HG03196 (cell line): ENCODE results near the gene PPP1R13L.
"Not testable (repeated sequence)": the region's sequence is repeated elsewhere in the genome, so short reads cannot be mapped to it uniquely, and the experiment has no call there.

Experiments used
- ATAC-seq: cut with Tn5 transposase; IDR thresholded peaks from one replicate; pipeline ENCODE4 v1.9.1; 2021; ENCODE audit not compliant: unreplicated experiment

The PPP1R13L gene

DNA sequence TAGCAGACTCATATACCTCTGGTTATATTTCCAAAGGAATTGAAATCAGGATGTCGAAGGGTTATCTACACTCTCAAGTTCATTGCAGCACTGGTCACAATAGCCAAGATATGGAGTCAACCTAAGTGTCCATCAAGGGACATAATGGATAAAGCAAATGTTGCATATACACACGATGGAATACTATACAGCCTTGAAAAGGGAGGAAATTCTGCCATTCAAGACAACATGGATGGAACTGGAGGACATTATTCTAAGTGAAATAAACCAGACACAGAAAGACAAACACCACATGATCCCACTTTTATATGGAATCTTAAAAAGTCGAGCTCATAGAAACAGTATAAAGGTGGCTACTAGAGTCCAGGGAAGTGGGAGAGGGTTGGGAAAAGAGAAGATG, 32.5 kb upstream of the PPP1R13L start:
- ATAC-seq, result no peak

DNA sequence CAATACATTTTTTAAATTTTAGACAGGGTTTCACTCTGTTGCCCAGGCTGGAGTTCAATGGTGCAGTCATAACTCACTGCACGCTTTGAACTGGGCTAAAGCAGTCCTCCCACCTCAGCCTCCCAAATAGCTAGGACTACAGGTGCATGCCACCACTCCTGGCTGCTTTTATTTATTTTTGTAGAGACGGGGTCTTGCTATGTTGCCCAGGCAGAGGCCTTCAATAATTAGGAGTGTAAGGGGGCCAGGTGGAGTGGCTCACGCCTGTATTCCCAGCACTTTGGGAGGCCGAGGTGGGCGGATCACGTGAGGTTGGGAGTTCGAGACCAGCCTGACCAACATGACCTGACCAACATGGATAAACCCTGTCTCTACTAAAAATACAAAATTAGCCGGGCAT, 27.7 kb upstream of the PPP1R13L start:
- not testable (repeated sequence) for ATAC-seq

DNA sequence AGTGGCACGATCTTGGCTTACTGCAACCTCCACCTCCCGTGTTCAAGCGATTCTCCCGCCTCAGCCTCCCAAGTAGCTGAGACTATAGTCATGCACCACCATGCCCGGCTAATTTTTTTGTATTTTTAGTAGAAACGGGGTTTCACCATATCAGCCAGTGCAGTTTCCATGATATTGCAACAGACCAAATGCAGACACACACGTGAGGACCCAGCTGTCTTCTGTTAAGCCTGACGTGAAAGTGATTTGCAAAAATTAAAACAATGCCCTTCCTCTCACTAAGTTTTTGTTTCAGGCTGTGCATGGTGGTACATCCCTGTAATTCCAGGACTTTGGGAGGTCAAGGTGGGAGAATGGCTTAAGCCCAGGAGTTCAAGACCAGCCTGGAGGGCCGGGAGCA, 26.1 kb upstream of the PPP1R13L start:
- ATAC-seq, result not testable (repeated sequence)

DNA sequence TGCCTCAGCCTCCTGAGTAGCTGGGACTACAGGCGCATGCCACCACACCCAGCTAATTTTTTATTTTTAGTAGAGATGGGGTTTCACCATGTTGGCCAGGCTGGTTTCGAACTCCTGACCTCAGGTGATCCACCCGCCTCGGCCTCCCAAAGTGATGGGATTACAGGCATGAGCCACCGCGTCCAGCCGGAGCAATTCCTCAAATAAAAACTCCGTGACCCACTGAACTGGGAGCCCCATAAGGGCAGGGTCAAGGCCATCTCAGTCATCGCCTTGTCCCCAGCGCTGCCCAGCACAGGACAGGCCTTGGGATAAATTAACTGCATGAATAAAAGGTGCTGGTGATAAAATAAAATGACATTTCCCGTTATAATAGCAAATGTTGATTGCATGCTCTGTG, 25.0 kb upstream of the PPP1R13L start:
- not testable (repeated sequence) for ATAC-seq

DNA sequence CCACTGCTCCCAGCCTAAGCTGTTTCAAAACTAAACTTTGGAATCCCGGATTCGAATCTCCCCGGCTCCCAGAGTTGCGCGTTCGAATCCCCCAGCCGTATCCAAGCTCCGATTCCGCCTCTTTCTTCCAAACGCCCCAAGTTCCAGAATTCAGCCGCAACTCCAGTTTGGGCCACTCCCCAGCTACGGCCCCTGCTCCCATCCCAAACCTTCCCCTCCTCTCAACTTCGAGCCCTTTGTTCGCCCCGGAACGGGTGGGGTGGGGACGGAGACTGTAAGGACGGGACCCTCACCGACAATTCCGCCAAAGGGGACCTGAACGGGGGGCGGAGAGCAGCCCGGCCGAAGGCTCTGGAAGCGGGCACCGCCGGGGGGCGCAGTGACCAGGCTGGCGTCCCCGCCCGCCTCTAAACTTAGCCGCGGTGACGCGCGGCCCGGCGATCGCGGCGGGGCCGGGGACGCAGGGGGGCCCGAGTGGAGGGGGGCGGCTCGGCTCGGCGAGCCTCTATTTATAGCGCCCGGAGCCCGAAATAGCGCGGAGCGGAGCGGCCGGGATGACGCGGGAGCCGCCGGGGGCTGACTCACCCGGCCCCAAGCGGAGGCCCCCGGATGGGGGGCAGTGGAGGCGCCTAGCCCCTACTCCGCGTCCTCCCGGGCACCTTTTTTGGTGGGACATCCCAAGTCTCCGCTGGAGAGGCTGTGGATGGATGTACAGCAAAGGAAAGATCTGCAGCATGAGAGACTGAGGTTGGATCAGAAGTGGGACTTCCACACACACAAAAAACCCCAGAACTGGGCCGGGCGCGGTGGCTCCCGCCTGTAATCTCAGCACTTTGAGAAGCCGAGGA, 23.7 kb upstream of the PPP1R13L start:
- no peak for ATAC-seq

DNA sequence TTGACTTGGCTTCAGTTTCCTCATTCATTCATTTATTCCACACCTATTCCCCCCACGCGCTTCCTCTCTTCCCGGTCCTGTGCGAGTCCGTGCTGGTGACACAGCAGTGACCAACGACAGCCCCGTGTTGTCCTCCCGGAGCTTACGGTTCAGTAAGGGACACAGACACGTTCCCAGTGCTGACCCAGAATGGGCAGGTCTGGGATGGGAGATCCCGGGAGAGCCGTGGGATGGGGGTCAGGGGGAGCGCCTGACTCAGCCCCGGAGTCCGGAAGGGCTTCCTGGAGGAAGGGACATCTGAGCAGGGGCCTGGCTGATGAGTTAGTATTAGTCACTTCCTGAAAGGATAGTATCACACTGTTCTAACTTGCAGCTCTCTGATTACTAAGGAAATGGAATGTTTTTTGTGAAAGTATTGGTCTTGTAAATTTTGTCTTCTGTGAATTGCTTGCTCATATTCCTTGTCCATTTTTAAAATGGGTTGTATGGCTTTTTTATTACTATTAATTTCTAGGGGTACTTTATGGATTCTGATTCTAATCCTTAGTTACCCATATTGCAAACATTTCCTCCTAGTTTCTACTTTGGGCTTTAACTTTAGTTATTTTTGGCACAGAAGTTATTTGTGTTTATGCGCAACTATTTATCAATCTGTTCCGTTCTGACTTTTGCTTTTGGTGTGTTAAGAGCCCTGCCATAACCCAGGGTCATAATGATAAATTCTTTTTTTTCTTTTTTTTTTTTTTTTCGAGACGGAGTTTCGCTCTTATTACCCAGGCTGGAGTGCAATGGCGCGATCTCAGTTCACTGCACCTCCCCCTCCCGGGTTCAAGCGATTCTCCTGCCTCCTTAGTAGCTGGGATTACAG, 19.6 kb upstream of the PPP1R13L start:
- ATAC-seq, result no peak

DNA sequence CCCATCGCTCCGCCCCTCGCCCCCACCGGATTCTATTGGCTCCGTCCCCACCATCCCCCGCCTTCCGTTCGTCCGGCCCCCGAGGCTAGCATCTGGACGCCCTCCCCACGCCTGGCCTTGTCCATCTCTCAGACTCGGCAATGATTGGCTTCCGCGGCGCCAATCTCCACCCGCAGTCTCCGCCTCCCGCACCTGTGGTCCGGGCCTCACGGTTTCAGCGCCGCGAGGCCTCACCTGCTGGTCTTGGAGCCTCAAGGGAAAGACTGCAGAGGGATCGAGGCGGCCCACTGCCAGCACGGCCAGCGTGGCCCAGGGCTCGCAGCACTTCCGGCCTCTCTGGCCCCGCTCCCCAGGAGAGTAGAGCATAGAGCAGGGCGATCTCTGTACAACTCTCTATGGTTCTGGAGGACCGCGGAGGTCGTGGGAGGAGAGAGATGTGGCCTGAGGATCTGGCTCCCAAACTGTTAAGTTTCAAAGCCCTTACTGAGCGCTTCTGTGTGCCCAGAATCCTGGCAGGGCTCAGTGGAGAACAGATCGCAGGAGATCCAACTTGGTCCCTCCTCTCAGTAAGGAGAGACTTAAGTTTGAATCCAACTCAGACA, 18.8 kb upstream of the PPP1R13L start, which contains the start of gene ERCC1:
TSS of gene ERCC1 (minus strand) at position 329 of the 602 bp plus-strand sequence. CDS start 543 bp downstream, outside the sequence.
- peak; percentile 63 for ATAC-seq

DNA sequence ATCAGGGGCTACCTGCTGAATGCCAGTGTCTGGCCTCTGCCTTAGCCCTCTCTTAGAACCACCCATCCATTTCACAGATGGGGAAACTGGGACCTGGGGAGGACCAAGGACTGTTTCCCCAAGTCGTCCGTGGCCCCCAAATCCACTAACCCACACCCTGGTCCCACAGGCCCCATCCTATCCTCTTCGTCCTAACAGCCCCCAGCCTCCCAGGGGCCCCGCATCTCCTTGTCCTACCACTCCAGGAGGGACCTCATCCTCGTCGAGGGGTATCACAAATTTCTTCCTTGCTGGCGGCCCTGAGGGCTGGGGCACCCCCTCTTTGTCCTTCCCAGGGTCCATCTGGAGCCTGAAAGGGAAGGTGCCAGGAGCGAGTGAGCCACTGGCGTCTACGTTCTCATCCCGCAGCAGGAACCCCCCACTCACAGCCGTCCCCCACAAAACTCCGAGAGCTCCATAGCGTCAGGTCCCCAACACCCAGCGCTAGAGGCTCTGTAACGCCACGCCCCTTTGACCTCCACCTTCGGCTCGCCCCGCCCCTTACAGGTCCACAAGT, 18.2 kb upstream of the PPP1R13L start:
- no peak for ATAC-seq

DNA sequence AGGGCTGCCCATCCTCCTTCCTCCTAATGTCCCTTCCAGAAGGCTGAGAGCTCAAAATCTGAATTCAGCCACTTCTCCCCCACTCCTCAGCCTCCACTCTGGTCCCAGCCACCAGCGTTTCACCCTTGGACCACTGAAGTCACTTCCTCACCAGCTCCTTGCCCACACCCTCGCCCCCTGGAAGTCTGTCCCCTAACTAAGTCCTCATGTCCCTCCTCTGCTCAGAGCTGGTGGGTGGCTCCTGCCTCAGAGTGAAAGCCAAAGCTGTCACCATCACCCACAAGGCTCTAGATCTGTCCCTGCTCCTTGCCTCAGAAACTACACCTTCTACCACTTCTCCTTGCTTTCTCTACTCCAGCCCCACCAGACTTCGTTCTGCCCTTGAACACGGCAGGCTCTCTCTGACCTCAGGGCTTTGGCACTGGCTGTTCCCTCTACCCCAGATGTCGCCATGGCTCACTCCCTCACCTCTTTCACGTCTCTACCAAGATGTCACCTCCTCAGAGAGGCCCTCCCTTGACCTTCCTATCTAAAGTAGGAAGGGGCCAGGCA, 17.2 kb upstream of the PPP1R13L start:
- ATAC-seq, result no peak

DNA sequence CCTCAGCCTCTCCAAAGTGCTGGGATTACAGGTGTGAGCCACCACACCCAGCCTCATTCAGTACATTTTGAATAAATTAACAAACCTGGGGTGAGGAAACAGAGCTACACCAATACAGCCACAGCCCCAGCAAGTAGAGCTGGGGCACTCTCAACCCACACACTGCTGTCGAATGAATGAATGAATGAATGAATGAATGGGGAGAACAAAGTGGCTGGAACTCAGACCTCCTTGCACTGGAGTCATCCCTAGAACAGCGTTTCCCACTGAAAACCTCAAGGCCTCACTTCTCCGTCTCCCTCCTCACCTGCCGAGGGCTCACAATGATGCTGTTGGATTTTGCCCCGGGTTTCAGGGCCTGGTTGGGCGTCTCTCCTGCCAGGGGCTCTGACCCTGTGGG, 16.0 kb upstream of the PPP1R13L start:
- ATAC-seq, result no peak

DNA sequence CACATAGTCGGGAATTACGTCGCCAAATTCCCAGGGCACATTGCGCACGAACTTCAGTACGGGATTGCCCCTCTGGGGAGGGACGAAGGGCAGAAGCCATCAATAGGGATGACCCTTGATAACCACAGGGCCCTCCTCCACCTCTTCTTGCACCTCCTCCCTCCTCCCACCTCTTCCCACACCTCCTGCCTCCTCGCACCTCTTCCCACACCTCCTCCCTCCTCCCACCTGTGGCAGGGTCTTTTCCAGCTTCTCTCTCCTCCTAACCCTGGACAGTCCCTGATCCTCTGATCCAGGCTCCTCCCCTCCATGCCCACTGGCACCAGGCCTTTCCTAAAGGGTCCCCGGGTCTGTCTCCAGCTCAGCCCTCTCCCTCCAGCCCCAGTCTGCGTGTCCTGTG, 15.5 kb upstream of the PPP1R13L start:
- ATAC-seq, result no peak

DNA sequence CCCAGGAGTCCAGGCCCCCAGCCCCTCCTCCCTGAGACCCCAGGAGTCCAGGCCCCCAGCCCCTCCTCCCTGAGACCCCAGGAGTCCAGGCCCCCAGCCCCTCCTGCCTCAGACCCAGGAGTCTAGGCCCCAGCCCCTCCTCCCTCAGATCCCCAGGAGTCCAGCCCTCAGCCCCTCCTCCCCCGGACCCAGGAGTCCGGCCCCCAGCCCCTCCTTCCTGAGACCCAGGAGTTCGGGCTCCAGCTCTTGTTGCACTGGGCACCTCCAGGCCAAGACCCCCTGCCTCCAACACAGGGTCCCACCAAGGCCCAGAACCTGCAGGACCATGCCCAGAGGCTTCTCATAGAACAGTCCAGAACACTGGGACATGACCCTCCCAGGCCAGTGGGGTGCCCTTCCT, 15.0 kb upstream of the PPP1R13L start:
- ATAC-seq, result no peak

DNA sequence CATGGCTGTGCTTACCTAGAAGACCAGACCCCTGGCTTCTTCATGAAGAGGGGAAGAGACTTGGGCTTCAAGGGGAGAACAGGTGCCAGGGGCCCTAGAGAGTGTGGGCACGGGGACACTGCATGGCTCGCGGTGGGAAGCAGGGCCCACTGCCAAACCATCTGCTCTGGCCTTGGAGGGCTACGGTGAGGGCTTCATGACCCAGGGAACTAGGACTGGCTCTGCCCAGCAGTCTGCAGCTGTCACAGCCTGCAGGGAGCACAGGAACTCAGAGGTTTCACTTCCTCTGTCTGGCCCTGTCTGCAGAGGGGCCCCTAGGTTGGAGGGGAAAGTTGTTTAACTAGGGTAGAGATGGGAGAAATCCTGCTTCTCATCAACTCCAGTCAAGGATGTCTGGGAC, 14.5 kb upstream of the PPP1R13L start:
- peak; percentile 41 for ATAC-seq

DNA sequence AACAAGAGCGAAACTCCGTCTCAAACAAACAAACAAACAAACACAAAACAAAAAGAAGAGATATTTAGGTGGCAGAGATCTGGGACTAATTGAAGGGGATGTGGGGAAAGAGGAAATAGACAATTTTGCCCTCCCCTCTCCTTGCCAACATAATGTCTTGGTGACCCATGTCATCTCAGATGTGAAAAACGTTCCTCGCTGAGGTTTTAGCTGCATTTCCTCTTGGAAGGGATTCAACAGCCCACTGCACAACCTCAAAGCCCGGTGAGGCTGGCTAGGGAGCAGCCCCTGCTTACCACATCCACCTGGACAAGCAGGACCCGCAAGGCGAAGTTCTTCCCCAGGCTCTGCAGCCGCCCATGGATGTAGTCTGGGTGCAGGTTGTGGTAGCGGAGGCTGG, 13.9 kb upstream of the PPP1R13L start:
- no peak for ATAC-seq

DNA sequence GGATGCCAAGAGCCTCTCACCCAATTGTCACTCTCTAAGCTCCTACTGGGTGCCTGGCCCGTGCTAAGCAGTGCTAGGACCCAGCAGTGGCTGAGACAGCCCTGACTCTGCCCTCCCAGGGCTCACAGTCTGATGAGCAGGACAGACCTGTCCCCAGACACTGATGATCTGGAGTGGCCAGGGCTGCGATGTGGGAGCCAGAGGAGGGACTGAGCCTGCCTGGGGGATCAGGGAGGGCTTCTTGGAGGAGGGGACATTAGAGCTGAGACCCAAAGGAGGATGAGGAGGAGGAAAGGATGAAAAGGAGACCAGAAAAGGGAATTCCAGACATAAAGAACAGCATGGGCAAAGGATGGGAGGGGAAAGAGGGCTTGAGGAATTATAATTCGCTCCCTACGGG, 12.3 kb upstream of the PPP1R13L start:
- ATAC-seq, result no peak

DNA sequence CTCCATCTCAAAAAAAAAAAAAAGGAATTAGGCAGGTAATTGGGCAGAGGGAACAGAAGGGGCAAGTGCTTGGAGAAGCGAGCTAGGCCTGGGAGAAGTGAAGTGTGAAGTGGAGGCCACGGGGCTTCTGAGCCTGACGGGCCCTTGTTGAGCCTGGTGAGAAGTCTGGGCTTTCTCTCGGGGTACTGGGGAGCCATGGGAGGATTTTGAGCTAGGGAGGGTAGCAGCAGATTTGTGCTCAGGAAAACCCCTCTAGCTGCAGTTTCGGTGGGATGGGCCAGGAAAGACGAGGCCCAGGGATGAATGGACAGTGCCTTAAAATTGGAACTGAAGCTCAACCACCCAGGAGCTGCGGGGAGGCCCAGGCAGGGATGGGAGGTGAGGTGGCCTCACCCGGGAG, 9.6 kb upstream of the PPP1R13L start:
- ATAC-seq, result no peak

DNA sequence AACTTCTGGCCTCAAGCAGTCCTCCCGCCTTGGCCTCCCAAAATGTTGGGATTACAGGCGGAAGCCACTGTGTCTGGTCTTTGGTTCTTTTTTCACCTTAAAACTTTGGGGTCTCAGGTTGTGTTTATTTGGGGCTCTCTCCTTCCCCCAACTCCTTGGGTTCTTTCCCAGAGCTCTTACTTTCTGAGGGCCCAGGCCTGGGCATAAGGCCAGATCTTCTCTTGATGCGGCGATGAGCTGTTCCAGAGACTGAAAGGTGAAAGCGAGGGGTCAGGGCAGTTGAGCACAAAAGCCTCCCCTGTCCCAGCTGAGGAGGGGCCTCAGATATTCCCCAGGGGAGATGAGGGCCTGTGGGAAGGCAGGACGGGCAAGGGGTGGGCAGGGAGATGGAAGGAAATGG, 8.6 kb upstream of the PPP1R13L start:
- ATAC-seq, result no peak

DNA sequence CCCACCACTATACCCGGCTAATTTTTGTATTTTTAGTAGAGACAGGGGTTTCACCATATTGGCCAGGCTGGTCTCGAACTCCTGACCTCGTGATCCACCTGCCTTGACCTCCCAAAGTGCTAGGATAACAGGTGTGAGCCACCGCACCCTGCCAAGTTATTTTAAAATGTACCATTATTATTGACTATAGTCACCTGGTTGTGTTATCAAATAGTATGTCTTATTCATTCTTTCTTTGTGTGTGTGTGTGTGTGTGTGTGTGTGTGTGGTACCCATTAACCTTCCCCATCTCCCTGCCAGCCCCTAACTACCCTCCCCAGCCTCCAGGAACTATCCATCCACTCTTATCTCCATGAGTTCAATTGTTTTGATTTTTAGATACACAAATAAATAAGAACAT, 5.5 kb upstream of the PPP1R13L start:
- not testable (repeated sequence) for ATAC-seq

DNA sequence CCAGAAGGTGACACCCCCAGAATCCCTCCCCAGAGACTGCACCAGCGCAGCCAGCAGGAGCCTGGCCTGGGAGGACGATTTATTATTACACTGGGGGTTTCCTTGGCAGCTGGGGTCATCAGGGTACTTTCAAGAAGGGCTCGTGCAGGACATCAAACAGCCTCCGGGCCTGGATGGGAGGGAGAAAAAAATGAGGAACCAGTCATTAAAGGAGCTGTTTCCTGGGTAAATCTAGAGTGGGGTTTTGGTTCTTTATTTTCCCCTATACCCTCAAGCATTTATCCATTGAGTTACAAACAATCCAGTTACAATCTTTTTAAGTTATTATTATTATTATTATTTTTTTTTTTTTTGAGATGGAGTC, 4.7 kb upstream of the PPP1R13L start:
- no peak for ATAC-seq

DNA sequence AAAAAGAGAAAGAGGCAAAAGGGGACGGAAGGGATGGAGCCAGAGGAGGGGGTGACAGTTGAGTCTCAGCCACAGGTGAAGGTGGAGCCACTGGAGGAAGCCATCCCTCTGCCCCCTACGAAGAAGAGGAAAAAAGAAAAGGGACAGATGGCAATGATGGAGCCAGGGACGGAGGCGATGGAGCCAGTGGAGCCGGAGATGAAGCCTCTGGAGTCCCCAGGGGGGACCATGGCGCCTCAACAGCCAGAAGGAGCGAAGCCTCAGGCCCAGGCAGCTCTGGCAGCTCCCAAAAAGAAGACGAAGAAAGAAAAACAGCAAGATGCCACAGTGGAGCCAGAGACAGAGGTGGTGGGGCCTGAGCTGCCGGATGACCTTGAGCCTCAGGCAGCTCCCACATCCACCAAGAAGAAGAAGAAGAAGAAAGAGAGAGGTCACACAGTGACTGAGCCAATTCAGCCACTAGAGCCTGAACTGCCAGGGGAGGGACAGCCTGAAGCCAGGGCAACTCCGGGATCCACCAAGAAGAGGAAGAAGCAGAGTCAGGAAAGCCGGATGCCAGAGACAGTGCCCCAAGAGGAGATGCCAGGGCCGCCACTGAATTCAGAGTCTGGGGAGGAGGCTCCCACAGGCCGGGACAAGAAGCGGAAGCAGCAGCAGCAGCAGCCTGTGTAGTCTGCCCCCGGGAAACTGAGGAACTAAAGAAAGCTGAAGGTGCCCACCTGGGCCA, 4.1 kb upstream of the PPP1R13L start:
- no peak for ATAC-seq
